ENCODE results near the gene SH3BP4.

The SH3BP4 gene

GRCh38 chr2:235066895-235067294 lies 115.1 kb downstream of the SH3BP4 start:
- no peak for TF ChIP-seq CTCF (conservative IDR thresholded peaks at IDR 0.05; ENCODE audit: low read depth, low read length)
- no peak overlapping the region for H3K4me3 ChIP-seq (ENCODE audit: low read depth, low read length)
- peak; percentile 14 for DNase-seq (ENCODE audit: low read depth)

GRCh38 chr2:235068701-235069100 lies 116.9 kb downstream of the SH3BP4 start:
- H3K4me3 ChIP-seq (ENCODE audit: low read depth, low read length), result no peak overlapping the region
- no peak for DNase-seq (ENCODE audit: low read depth)
- TF ChIP-seq CTCF (conservative IDR thresholded peaks at IDR 0.05; ENCODE audit: low read depth, low read length), result no peak

- TF ChIP-seq CTCF (conservative IDR thresholded peaks at IDR 0.05; ENCODE audit: low read depth, low read length), result no peak
- DNase-seq (ENCODE audit: low read depth), result no peak
- H3K4me3 ChIP-seq (ENCODE audit: low read depth, low read length), result no peak overlapping the region
Measured at GRCh38 chr2:235070063-235070706, 118.4 kb downstream of the SH3BP4 start.

- DNase-seq (ENCODE audit: low read depth), result no peak
- no peak overlapping the region for H3K4me3 ChIP-seq (ENCODE audit: low read depth, low read length)
- no peak for TF ChIP-seq CTCF (conservative IDR thresholded peaks at IDR 0.05; ENCODE audit: low read depth, low read length)
Measured at GRCh38 chr2:235073868-235074413, 122.1 kb downstream of the SH3BP4 start.

- H3K4me3 ChIP-seq (ENCODE audit: low read depth, low read length), result no peak overlapping the region
- no peak for TF ChIP-seq CTCF (conservative IDR thresholded peaks at IDR 0.05; ENCODE audit: low read depth, low read length)
- no peak for DNase-seq (ENCODE audit: low read depth)
Measured at GRCh38 chr2:235077046-235077445, 125.2 kb downstream of the SH3BP4 start.

GRCh38 chr2:235078182-235078581 lies 126.4 kb downstream of the SH3BP4 start:
- no peak for TF ChIP-seq CTCF (conservative IDR thresholded peaks at IDR 0.05; ENCODE audit: low read depth, low read length)
- no peak overlapping the region for H3K4me3 ChIP-seq (ENCODE audit: low read depth, low read length)
- no peak for DNase-seq (ENCODE audit: low read depth)

- DNase-seq (ENCODE audit: low read depth), result no peak
- no peak overlapping the region for H3K4me3 ChIP-seq (ENCODE audit: low read depth, low read length)
- TF ChIP-seq CTCF (conservative IDR thresholded peaks at IDR 0.05; ENCODE audit: low read depth, low read length), result no peak
Measured at GRCh38 chr2:235078914-235079472, 127.2 kb downstream of the SH3BP4 start.

Measured in choroid plexus epithelial cell (primary cell).